GM12872 (cell line): ENCODE data around the gene PGAP3.

Experiments used
- CTCF ChIP-seq: IDR thresholded peaks from 3 replicates; pipeline ENCODE4 v1.5.1; 2011; ENCODE audit warnings: low read depth, mild to moderate bottlenecking, low read length, moderate library complexity; ENCODE audit not compliant: insufficient read depth

Gene PGAP3

GRCh38 chr17:39729280-39729851 lies 41.5 kb upstream of the PGAP3 start:
- TF ChIP-seq CTCF: no peak

GRCh38 chr17:39727556-39727955 lies 39.7 kb upstream of the PGAP3 start:
- TF ChIP-seq CTCF: no peak

- no peak for TF ChIP-seq CTCF
These were observed 38.8 kb upstream of the PGAP3 start for GRCh38 chr17:39726617-39727016.

- no peak for TF ChIP-seq CTCF
These were observed 36.9 kb upstream of the PGAP3 start for GRCh38 chr17:39724731-39725130.

GRCh38 chr17:39722965-39723848 lies 35.4 kb upstream of the PGAP3 start:
- no peak for TF ChIP-seq CTCF

GRCh38 chr17:39722104-39722503 lies 34.2 kb upstream of the PGAP3 start:
- no peak for TF ChIP-seq CTCF

- TF ChIP-seq CTCF: no peak
These were observed 31.9 kb upstream of the PGAP3 start for GRCh38 chr17:39719563-39720355.
